Measurements from ENCODE around the gene ILKAP.

ILKAP gene

GRCh38 chr2:238130696-238131628 lies 72.5 kb downstream of the ILKAP start:
- Histone ChIP-seq H3K4me1 (ENCODE audit: insufficient read depth, low read length, severe bottlenecking) (no peaks in the 10 kb centered on the region), H3K27me3 (ENCODE audit: insufficient read depth, low read length) (peaks cover 22% of the 10 kb centered on the region), H3K9me2 (ENCODE audit: low read depth, low read length) (no peaks in the 10 kb centered on the region), H3K9me3 (ENCODE audit: low read length) (no peaks in the 10 kb centered on the region), H3K4me2 (ENCODE audit: low read length) (no peak overlapping the region), H3F3A (ENCODE audit: insufficient read depth, low read length) (no peaks in the 10 kb centered on the region), H3K4me3 (ENCODE audit: low read depth, low read length, poor library complexity, severe bottlenecking) (no peak overlapping the region), H3K36me3 (ENCODE audit: insufficient read depth, low read length) (no peaks in the 10 kb centered on the region), H3K79me2 (ENCODE audit: insufficient read depth, low read length) (no peaks in the 10 kb centered on the region), H2AFZ (ENCODE audit: low read length) (no peak overlapping the region), H4K20me1 (ENCODE audit: insufficient read depth, low read length) (no peaks in the 10 kb centered on the region), H3K9ac (ENCODE audit: low read length) (no peak overlapping the region), H3K27ac (ENCODE audit: low read depth, low read length, poor library complexity, severe bottlenecking) (no peak overlapping the region)
- TF ChIP-seq, protein P1, sequence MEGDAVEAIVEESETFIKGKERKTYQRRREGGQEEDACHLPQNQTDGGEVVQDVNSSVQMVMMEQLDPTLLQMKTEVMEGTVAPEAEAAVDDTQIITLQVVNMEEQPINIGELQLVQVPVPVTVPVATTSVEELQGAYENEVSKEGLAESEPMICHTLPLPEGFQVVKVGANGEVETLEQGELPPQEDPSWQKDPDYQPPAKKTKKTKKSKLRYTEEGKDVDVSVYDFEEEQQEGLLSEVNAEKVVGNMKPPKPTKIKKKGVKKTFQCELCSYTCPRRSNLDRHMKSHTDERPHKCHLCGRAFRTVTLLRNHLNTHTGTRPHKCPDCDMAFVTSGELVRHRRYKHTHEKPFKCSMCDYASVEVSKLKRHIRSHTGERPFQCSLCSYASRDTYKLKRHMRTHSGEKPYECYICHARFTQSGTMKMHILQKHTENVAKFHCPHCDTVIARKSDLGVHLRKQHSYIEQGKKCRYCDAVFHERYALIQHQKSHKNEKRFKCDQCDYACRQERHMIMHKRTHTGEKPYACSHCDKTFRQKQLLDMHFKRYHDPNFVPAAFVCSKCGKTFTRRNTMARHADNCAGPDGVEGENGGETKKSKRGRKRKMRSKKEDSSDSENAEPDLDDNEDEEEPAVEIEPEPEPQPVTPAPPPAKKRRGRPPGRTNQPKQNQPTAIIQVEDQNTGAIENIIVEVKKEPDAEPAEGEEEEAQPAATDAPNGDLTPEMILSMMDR (IDR thresholded peaks at IDR 0.05; ENCODE audit: low read length) = peak; percentile 53
- no peak for TF ChIP-seq EZH2 (IDR thresholded peaks at IDR 0.05; ENCODE audit: borderline replicate concordance, low read length)

DNA sequence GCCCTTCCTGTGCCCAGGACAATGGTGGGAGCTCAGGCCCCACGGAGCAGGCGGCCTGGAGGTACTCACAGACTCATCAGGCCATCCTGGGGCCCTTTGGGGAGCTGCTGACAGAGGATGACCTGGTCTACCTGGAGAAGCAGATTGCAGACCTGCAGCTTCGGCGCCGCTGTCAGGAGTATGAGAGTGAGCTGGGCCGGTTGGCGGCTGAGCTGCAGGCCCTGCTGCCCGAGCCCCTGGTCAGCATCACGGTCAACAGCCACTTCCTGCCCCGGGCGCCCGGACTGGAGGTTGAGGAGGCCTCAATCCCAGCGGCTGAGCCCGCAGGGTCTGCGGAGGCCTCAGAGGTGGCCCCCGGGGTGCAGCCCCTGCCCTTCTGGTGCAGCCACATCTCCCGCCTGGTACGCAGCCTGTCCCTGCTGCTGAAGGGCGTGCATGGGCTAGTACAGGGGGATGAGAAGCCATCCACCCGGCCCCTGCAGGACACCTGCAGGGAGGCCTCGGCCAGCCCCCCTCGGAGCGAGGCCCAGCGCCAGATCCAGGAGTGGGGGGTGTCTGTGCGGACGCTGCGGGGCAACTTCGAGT lies 73.3 kb downstream of the ILKAP start:
- Histone ChIP-seq H3K9ac (ENCODE audit: low read length) (no peak overlapping the region), H3K4me1 (ENCODE audit: insufficient read depth, low read length, severe bottlenecking) (no peaks in the 10 kb centered on the region), H3K4me2 (ENCODE audit: low read length) (no peak overlapping the region)

GRCh38 chr2:238129166-238130010 lies 74.1 kb downstream of the ILKAP start:
- no peaks in the 10 kb centered on the region for H3K9me3 ChIP-seq (ENCODE audit: low read length)
- no peaks in the 10 kb centered on the region for H3K36me3 ChIP-seq (ENCODE audit: insufficient read depth, low read length)
- no peaks in the 10 kb centered on the region for H3K79me2 ChIP-seq (ENCODE audit: insufficient read depth, low read length)
- H2AFZ ChIP-seq (ENCODE audit: low read length) = no peak overlapping the region
- H3K9ac ChIP-seq (ENCODE audit: low read length) = no peak overlapping the region
- TF ChIP-seq, protein P1 (IDR thresholded peaks at IDR 0.05; ENCODE audit: low read length) = no peak
- no peak for TF ChIP-seq EZH2 (IDR thresholded peaks at IDR 0.05; ENCODE audit: borderline replicate concordance, low read length)
- H3K9me2 ChIP-seq (ENCODE audit: low read depth, low read length) = no peaks in the 10 kb centered on the region
- peaks cover 19% of the 10 kb centered on the region for H3K27me3 ChIP-seq (ENCODE audit: insufficient read depth, low read length)
- no peaks in the 10 kb centered on the region for H3F3A ChIP-seq (ENCODE audit: insufficient read depth, low read length)
- H3K4me3 ChIP-seq (ENCODE audit: low read depth, low read length, poor library complexity, severe bottlenecking) = no peak overlapping the region
- H3K4me2 ChIP-seq (ENCODE audit: low read length) = no peak overlapping the region
- no peak overlapping the region for H3K27ac ChIP-seq (ENCODE audit: low read depth, low read length, poor library complexity, severe bottlenecking)
- H4K20me1 ChIP-seq (ENCODE audit: insufficient read depth, low read length) = no peaks in the 10 kb centered on the region
- no peaks in the 10 kb centered on the region for H3K4me1 ChIP-seq (ENCODE audit: insufficient read depth, low read length, severe bottlenecking)

More for the DNA sequence above, 73.3 kb downstream of the ILKAP start:
- Histone ChIP-seq H3K9me2 (ENCODE audit: low read depth, low read length) (no peaks in the 10 kb centered on the region), H3K27me3 (ENCODE audit: insufficient read depth, low read length) (peaks cover 19% of the 10 kb centered on the region), H3K36me3 (ENCODE audit: insufficient read depth, low read length) (no peaks in the 10 kb centered on the region), H3K27ac (ENCODE audit: low read depth, low read length, poor library complexity, severe bottlenecking) (no peak overlapping the region), H3K9me3 (ENCODE audit: low read length) (no peaks in the 10 kb centered on the region), H2AFZ (ENCODE audit: low read length) (no peak overlapping the region), H3K79me2 (ENCODE audit: insufficient read depth, low read length) (no peaks in the 10 kb centered on the region), H3F3A (ENCODE audit: insufficient read depth, low read length) (no peaks in the 10 kb centered on the region), H4K20me1 (ENCODE audit: insufficient read depth, low read length) (no peaks in the 10 kb centered on the region), H3K4me3 (ENCODE audit: low read depth, low read length, poor library complexity, severe bottlenecking) (no peak overlapping the region)
- no peak for TF ChIP-seq EZH2 (IDR thresholded peaks at IDR 0.05; ENCODE audit: borderline replicate concordance, low read length)
- TF ChIP-seq, protein P1 (IDR thresholded peaks at IDR 0.05; ENCODE audit: low read length) = no peak
